PC-3 (cell line): ENCODE data around the gene SPINK4. TPM values are rescaled to one million over a fixed set of nuclear protein-coding genes. Genes with fewer than 3 reads are reported as not detected.
A peak's percentile ranks its signal among the peaks of the same experiment; 100 is the strongest.

Source experiments
- ATAC-seq: fragments of 200-7000 bp; cut with Tn5 transposase; 2 replicates; pipeline ENCODE4 v1.9.1; 2020; ENCODE audit warnings: mild to moderate bottlenecking, moderate library complexity
- BruUV-seq: library from RNA; stranded (reverse); fragments of 400-500 nt; replicated peaks from 2 replicates; lab custom pipeline; 2021; lab: Mats Ljungman, UMichigan
- CTCF ChIA-PET: fragments of 300-600 bp; sonication (Branson Sonifier 250); formaldehyde crosslinking; loops from one replicate; lab custom pipeline; 2022; ENCODE audit warnings: antibody characterized with exemption; lab: Charles Lee
- POLR2A ChIA-PET: fragments of 300-600 bp; sonication (Branson Sonifier 250); formaldehyde crosslinking; loops from one replicate; lab custom pipeline; 2022; ENCODE audit warnings: antibody characterized with exemption; ENCODE audit not compliant: unreplicated experiment; lab: Charles Lee
- DNase-seq: peaks from one replicate; pipeline ENCODE4 v3.0.0-alpha.2; 2015
- H2AFZ ChIP-seq: fragments of 300-600 bp; sonication (generic); 2 replicates; pipeline ENCODE4 v1.6.0; 2016; ENCODE audit warnings: antibody characterized with exemption, low read length
- H3F3A ChIP-seq: fragments of 300-600 bp; sonication (generic); one replicate; pipeline ENCODE4 v1.6.0; 2017; ENCODE audit warnings: antibody characterized with exemption, low read length, control low read depth, mild to moderate bottlenecking; ENCODE audit not compliant: unreplicated experiment
- H3K27ac ChIP-seq: fragments of 300-600 bp; sonication (generic); 2 replicates; pipeline ENCODE4 v1.5.1; 2016; ENCODE audit warnings: mild to moderate bottlenecking, low read length
- H3K27me3 ChIP-seq: fragments of 300-600 bp; sonication (generic); 2 replicates; pipeline ENCODE4 v1.6.1; 2016; ENCODE audit warnings: low read length, mixed read lengths
- H3K36me3 ChIP-seq: fragments of 300-600 bp; sonication (generic); 2 replicates; pipeline ENCODE4 v1.6.1; 2016; ENCODE audit warnings: low read depth, mixed run types, low read length, mixed read lengths
- H3K4me1 ChIP-seq: fragments of 300-600 bp; sonication (generic); 2 replicates; pipeline ENCODE4 v1.5.1; 2016; ENCODE audit warnings: low read length; ENCODE audit not compliant: insufficient read depth
- H3K4me2 ChIP-seq: fragments of 300-600 bp; sonication (generic); 2 replicates; pipeline ENCODE4 v1.6.0; 2016; ENCODE audit warnings: low read length
- H3K4me3 ChIP-seq: fragments of 300-600 bp; sonication (generic); 2 replicates; pipeline ENCODE4 v1.5.1; 2016; ENCODE audit warnings: mild to moderate bottlenecking, low read length, mixed read lengths
- H3K79me2 ChIP-seq: fragments of 300-600 bp; sonication (generic); 2 replicates; pipeline ENCODE4 v1.6.1; 2017; ENCODE audit warnings: low read length, mixed read lengths
- H3K9ac ChIP-seq: fragments of 300-600 bp; sonication (generic); 2 replicates; pipeline ENCODE4 v1.6.0; 2016; ENCODE audit warnings: mild to moderate bottlenecking, low read length
- H3K9me2 ChIP-seq: fragments of 300-600 bp; sonication (generic); replicated peaks from 2 replicates; pipeline ENCODE4 v1.6.1; 2016; ENCODE audit warnings: mixed run types, low read length, mixed read lengths
- H3K9me3 ChIP-seq: fragments of 300-600 bp; sonication (generic); 2 replicates; pipeline ENCODE4 v1.6.1; 2016; ENCODE audit warnings: low read length, mixed read lengths
- H4K20me1 ChIP-seq: fragments of 300-600 bp; sonication (generic); 2 replicates; pipeline ENCODE4 v1.6.1; 2016; ENCODE audit warnings: low read length, mixed read lengths
- CTCF ChIP-seq: fragments of 300-600 bp; sonication (generic); conservative IDR thresholded peaks from 2 replicates; pipeline ENCODE4 v1.5.1; 2017; ENCODE audit warnings: antibody characterized with exemption, low read depth, mild to moderate bottlenecking, low read length
- EZH2 ChIP-seq: fragments of 300-600 bp; sonication (generic); IDR thresholded peaks from one replicate; pipeline ENCODE4 v1.6.1; 2017; ENCODE audit warnings: antibody characterized with exemption, mild to moderate bottlenecking, low read length; ENCODE audit not compliant: unreplicated experiment
- EZH2phosphoT487 ChIP-seq: fragments of 300-600 bp; sonication (generic); IDR thresholded peaks from 2 replicates; pipeline ENCODE4 v1.6.1; 2018; ENCODE audit warnings: mild to moderate bottlenecking, antibody characterized with exemption, low read length, borderline replicate concordance
- intact Hi-C: fragments of 100-400 bp; cut with micrococcal nuclease; formaldehyde crosslinking; loops from 2 replicates; pipeline ENCODE4 v1.9.0; 2023
- total RNA-seq: library from RNA; depleted of rRNA; stranded (reverse); fragments of >200 nt; gene quantifications from 2 replicates; pipeline ENCODE4 v1.2.3, GENCODE V29; 2014

Gene SPINK4
- total RNA-seq, 1 experiment from 2014 or later, result not detected

- CTCF ChIA-PET, result no interaction called here
These were observed 19.0 kb upstream of the SPINK4 start for GRCh38 chr9:33220681-33221567.

GRCh38 chr9:33221568-33221884, 18.4 kb upstream of the SPINK4 start:
- intact Hi-C loops, result no loop called here
- no peak for TF ChIP-seq EZH2
- TF ChIP-seq CTCF, result no peak
- no peak for TF ChIP-seq EZH2phosphoT487

More at GRCh38 chr9:33220681-33221567, 19.0 kb upstream of the SPINK4 start:
- BruUV-seq, result no TSS peak
- Histone ChIP-seq H3K4me1 (peaks cover 11% of the 10 kb centered on the region), H3K4me2 (no peak overlapping the region), H2AFZ (no peak overlapping the region), H3K27ac (no peak overlapping the region), H3K27me3 (no peaks in the 10 kb centered on the region), H3K9me2 (no peaks in the 10 kb centered on the region), H3K79me2 (no peaks in the 10 kb centered on the region), H4K20me1 (no peaks in the 10 kb centered on the region), H3K9me3 (no peaks in the 10 kb centered on the region), H3K4me3 (no peak overlapping the region), H3K36me3 (no peaks in the 10 kb centered on the region), H3F3A (no peaks in the 10 kb centered on the region), H3K9ac (no peak overlapping the region)
- TF ChIP-seq EZH2 (no peak), CTCF (no peak), EZH2phosphoT487 (no peak)
- ATAC-seq (no peak), DNase-seq (no peak)
- intact Hi-C loops, result no loop called here
- POLR2A ChIA-PET, result no interaction called here

GRCh38 chr9:33222031-33222430, 17.9 kb upstream of the SPINK4 start:
- peaks cover 11% of the 10 kb centered on the region for H3K4me1 ChIP-seq
- ATAC-seq, result no peak
- H3K4me2 ChIP-seq, result no peak overlapping the region
- H3K9ac ChIP-seq, result no peak overlapping the region
- no peaks in the 10 kb centered on the region for H3F3A ChIP-seq
- TF ChIP-seq CTCF, result no peak
- TF ChIP-seq EZH2phosphoT487, result no peak
- TF ChIP-seq EZH2, result no peak
- ChIA-PET CTCF (no interaction called here), POLR2A (no interaction called here)
- H4K20me1 ChIP-seq, result no peaks in the 10 kb centered on the region
- no TSS peak for BruUV-seq
- H3K27me3 ChIP-seq, result no peaks in the 10 kb centered on the region
- H3K79me2 ChIP-seq, result no peaks in the 10 kb centered on the region
- intact Hi-C loops, result no loop called here
- no peak overlapping the region for H3K27ac ChIP-seq
- no peaks in the 10 kb centered on the region for H3K36me3 ChIP-seq
- no peak overlapping the region for H2AFZ ChIP-seq
- DNase-seq, result peak; percentile 40
- H3K9me3 ChIP-seq, result no peaks in the 10 kb centered on the region
- no peak overlapping the region for H3K4me3 ChIP-seq
- no peaks in the 10 kb centered on the region for H3K9me2 ChIP-seq

More at GRCh38 chr9:33221568-33221884, 18.4 kb upstream of the SPINK4 start:
- ChIA-PET CTCF (no interaction called here), POLR2A (no interaction called here)
- no peaks in the 10 kb centered on the region for H3K9me2 ChIP-seq
- H2AFZ ChIP-seq, result no peak overlapping the region
- H3K4me3 ChIP-seq, result no peak overlapping the region
- DNase-seq (no peak), ATAC-seq (no peak)
- BruUV-seq, result no TSS peak
- no peaks in the 10 kb centered on the region for H3K79me2 ChIP-seq
- no peak overlapping the region for H3K4me2 ChIP-seq
- peaks cover 11% of the 10 kb centered on the region for H3K4me1 ChIP-seq
- no peak overlapping the region for H3K27ac ChIP-seq
- H3K36me3 ChIP-seq, result no peaks in the 10 kb centered on the region
- no peaks in the 10 kb centered on the region for H4K20me1 ChIP-seq
- no peaks in the 10 kb centered on the region for H3K27me3 ChIP-seq
- H3K9me3 ChIP-seq, result no peaks in the 10 kb centered on the region
- no peak overlapping the region for H3K9ac ChIP-seq
- no peaks in the 10 kb centered on the region for H3F3A ChIP-seq
